A549 (cell line): ENCODE measurements around the gene DPYSL4. TPM values are rescaled to one million over a fixed set of nuclear protein-coding genes. Genes with fewer than 3 reads are reported as not detected.

Source experiments
- ATAC-seq, 2 experiments: fragments of 200-7000 bp in 1 of 2; fragments of >200 bp in 1 of 2; cut with Nextera tagmentation in 1 of 2; cut with Tn5 transposase in 1 of 2; 3 replicates each; pipeline versions ENCODE4 v1.8.0 to v1.9.1; 2018 to 2020; ENCODE audit warnings: mild to moderate bottlenecking in 1 of 2, moderate library complexity in 1 of 2
- CTCF ChIA-PET: fragments of 300-600 bp; sonication (Branson Sonifier 250); formaldehyde crosslinking; extraction: SDS; loops from one replicate; lab custom pipeline; 2021; ENCODE audit warnings: antibody characterized with exemption, inconsistent platforms; lab: Yijun Ruan, JAX
- POLR2A ChIA-PET: fragments of 350-600 bp; formaldehyde crosslinking; extraction: SDS; loops from one replicate; lab custom pipeline; 2021; ENCODE audit warnings: antibody characterized with exemption, inconsistent platforms; lab: Yijun Ruan, JAX
- DNase-seq, 2 experiments: peaks; one replicate each; pipeline versions ENCODE4 v3.0.0 to v3.0.0-alpha.2; 2011 to 2016; ENCODE audit warnings: low read depth in 1 of 2, low spot score in 1 of 2
- FAIRE-seq: peaks from 2 replicates; lab custom pipeline; 2011; peaks lifted over from hg19 to GRCh38; lab: Jason Lieb, UNC
- H3K27ac ChIP-seq, 2 experiments: fragments of >200 bp; sonication (Bioruptor Twin); formaldehyde crosslinking; 3 replicates each; pipeline ENCODE4 v1.5.1; 2016 to 2017
- H3K4me1 ChIP-seq: fragments of >200 bp; sonication (Bioruptor Twin); formaldehyde crosslinking; 3 replicates; pipeline ENCODE4 v1.6.1; 2016
- H3K4me2 ChIP-seq: fragments of >200 bp; sonication (Bioruptor Twin); formaldehyde crosslinking; 3 replicates; pipeline ENCODE4 v1.6.1; 2016
- H3K4me3 ChIP-seq: fragments of >200 bp; sonication (Bioruptor Twin); formaldehyde crosslinking; 3 replicates; pipeline ENCODE4 v1.5.1; 2016
- H3K9me3 ChIP-seq: fragments of >200 bp; sonication (Bioruptor Twin); formaldehyde crosslinking; 3 replicates; pipeline ENCODE4 v1.6.1; 2016
- BHLHE40 ChIP-seq: IDR thresholded peaks from 2 replicates; pipeline ENCODE4 v1.6.1; 2012; ENCODE audit warnings: low read depth, low read length, inconsistent platforms
- CBX2 ChIP-seq: fragments of 200-600 bp; sonication (generic); IDR thresholded peaks from 2 replicates; pipeline ENCODE4 v1.6.1; 2016; ENCODE audit warnings: low read depth, mild to moderate bottlenecking, borderline replicate concordance
- EHMT2 ChIP-seq: fragments of 200-600 bp; sonication (generic); IDR thresholded peaks from 2 replicates; pipeline ENCODE4 v1.6.1; 2016; ENCODE audit warnings: antibody characterized with exemption, low read depth, mild to moderate bottlenecking, moderate library complexity
- EP300 ChIP-seq, 2 experiments: fragments of >200 bp; sonication (Bioruptor Twin); formaldehyde crosslinking; IDR thresholded peaks; 2 replicates in 1 of 2; 3 replicates in 1 of 2; pipeline ENCODE4 v1.6.1; 2016 to 2017
- ESRRA ChIP-seq: fragments of 150-350 bp; IDR thresholded peaks from 2 replicates; pipeline ENCODE4 v1.6.1; 2014; ENCODE audit warnings: mild to moderate bottlenecking, low read length, borderline replicate concordance
- GATA3 ChIP-seq: IDR thresholded peaks from 2 replicates; pipeline ENCODE4 v1.6.1; 2012; ENCODE audit warnings: borderline replicate concordance
- HDAC2 ChIP-seq: fragments of 200-600 bp; sonication (generic); IDR thresholded peaks from 2 replicates; pipeline ENCODE4 v1.6.1; 2016
- HOXB5 ChIP-seq: fragments of 250-450 bp; sonication (Bioruptor Pico); IDR thresholded peaks from 2 replicates; pipeline ENCODE4 v1.5.0; 2020; ENCODE audit warnings: mild to moderate bottlenecking, moderate library complexity
- JUN ChIP-seq, 2 experiments: fragments of >200 bp; sonication (Bioruptor Twin); formaldehyde crosslinking; IDR thresholded peaks; 2 replicates in 1 of 2; 3 replicates in 1 of 2; pipeline ENCODE4 v1.6.1; 2016 to 2017
- NPAS2 ChIP-seq: fragments of 250-450 bp; sonication (Bioruptor Pico); IDR thresholded peaks from 2 replicates; pipeline ENCODE4 v1.8.0; 2022; ENCODE audit warnings: mild to moderate bottlenecking, moderate library complexity, borderline replicate concordance
- POLR2AphosphoS2 ChIP-seq: conservative IDR thresholded peaks from 2 replicates; pipeline ENCODE4 v1.6.1; 2012; ENCODE audit warnings: low read length, improper control_type of control experiment, inconsistent platforms
- RARB ChIP-seq: fragments of 250-450 bp; sonication (Bioruptor Pico); IDR thresholded peaks from 2 replicates; pipeline ENCODE4 v1.8.0; 2021; ENCODE audit warnings: mild to moderate bottlenecking, moderate library complexity
- RCOR1 ChIP-seq: fragments of 150-350 bp; IDR thresholded peaks from 2 replicates; pipeline ENCODE4 v1.6.1; 2014; ENCODE audit warnings: antibody characterized with exemption, low read length, low read depth
- RNF2 ChIP-seq: fragments of 200-600 bp; sonication (generic); IDR thresholded peaks from 2 replicates; pipeline ENCODE4 v1.6.1; 2016; ENCODE audit warnings: low read depth, mild to moderate bottlenecking, antibody characterized with exemption, moderate library complexity, borderline replicate concordance
- SREBF2 ChIP-seq: fragments of 450-650 bp; IDR thresholded peaks from 2 replicates; pipeline ENCODE4 v1.6.1; 2014; ENCODE audit warnings: mild to moderate bottlenecking, moderate library complexity
- TFCP2L1 ChIP-seq: fragments of 250-450 bp; sonication (Bioruptor Pico); IDR thresholded peaks from 2 replicates; pipeline ENCODE4 v1.5.0; 2021; ENCODE audit warnings: mild to moderate bottlenecking
- ZSCAN20 ChIP-seq: fragments of 250-450 bp; sonication (Bioruptor Pico); IDR thresholded peaks from 2 replicates; pipeline ENCODE4 v1.8.0; 2022; ENCODE audit warnings: mild to moderate bottlenecking, moderate library complexity
- WGBS: methylation state at CpG from one replicate; pipeline ENCODE4 v1.1.6; 2017; ENCODE audit errors: missing lambda C conversion rate; 5-methylcytosine and 5-hydroxymethylcytosine counted together
- polyA plus RNA-seq, 4 experiments: library from polyadenylated mRNA; depleted of rRNA in 3 of 4; stranded (reverse); fragments of >200 nt; fragmentation: RNase III in 1 of 4; extraction: RNeasy Plus Mini Kit Qiagen cat#74134 plus additional on column Dnase treatment in 1 of 4; gene quantifications; 2 replicates in 3 of 4; 3 replicates in 1 of 4; pipeline ENCODE4 v1.2.3, GENCODE V29; 2011 to 2017
- TF ChIP-seq, protein P1 (sequence below): fragments of 250-450 bp; sonication (Bioruptor Pico); IDR thresholded peaks from 2 replicates; pipeline ENCODE4 v1.5.0; 2021; ENCODE audit warnings: mild to moderate bottlenecking, moderate library complexity, borderline replicate concordance
- TF ChIP-seq, protein P2 (sequence below): fragments of >200 bp; sonication (Bioruptor Twin); formaldehyde crosslinking; IDR thresholded peaks from 3 replicates; pipeline ENCODE4 v1.5.1; 2016

Gene DPYSL4
- polyA plus RNA-seq, 2 of the 4 experiments (the other 2 are of a cell fraction) = 2.9 to 14.1 TPM

DNA sequence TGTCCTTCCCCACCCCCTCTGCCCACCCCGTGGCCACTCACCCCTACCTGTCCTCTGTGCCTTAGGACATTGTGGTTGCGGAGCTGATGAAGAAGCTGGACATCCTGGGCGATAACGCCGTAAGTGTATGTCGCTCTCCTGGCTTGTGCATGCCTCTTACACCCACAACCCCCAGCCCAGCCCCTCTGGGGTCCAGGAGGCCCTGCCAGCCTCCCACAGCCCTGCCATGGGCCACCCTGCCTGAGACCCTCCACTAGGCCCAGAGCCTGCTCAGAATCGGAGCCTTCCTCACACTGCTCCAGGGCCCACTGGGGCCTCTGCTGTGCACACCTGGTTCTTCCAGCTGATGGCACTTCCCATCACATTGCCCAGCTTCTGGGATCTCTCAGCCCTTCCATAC is 36.8 kb upstream of the DPYSL4 start:
- WGBS = 94% methylated on average over 5 of the region's 7 CpGs
- TF ChIP-seq NPAS2 (no peak), TFCP2L1 (CRISPR knock-in tag) (no peak), CBX2 (no peak), ESRRA (no peak), BHLHE40 (no peak), POLR2AphosphoS2 (no peak), EHMT2 (no peak)

GRCh38 chr10:132150777-132151176 is 36.0 kb upstream of the DPYSL4 start:
- no peak for DNase-seq
- FAIRE-seq = no peak
- Histone ChIP-seq H3K9me3 (no peaks in the 10 kb centered on the region), H3K4me2 (no peak overlapping the region), H3K27ac (no peak overlapping the region), H3K4me3 (no peak overlapping the region), H3K4me1 (no peaks in the 10 kb centered on the region)
- ChIA-PET CTCF (interaction anchor here (2.0 to 3.7 kb wide), 2 partner anchors 8 to 128 kb away, joined by 5 to 21 read pairs; no protein-coding TSS in a partner anchor), POLR2A (no interaction called here)
- TF ChIP-seq SREBF2 (no peak), RNF2 (no peak), JUN (IDR thresholded peaks at IDR 0.05) (no peak), EP300 (IDR thresholded peaks at IDR 0.05) (no peak), GATA3 (no peak), RCOR1 (no peak)
- TF ChIP-seq, protein P1, sequence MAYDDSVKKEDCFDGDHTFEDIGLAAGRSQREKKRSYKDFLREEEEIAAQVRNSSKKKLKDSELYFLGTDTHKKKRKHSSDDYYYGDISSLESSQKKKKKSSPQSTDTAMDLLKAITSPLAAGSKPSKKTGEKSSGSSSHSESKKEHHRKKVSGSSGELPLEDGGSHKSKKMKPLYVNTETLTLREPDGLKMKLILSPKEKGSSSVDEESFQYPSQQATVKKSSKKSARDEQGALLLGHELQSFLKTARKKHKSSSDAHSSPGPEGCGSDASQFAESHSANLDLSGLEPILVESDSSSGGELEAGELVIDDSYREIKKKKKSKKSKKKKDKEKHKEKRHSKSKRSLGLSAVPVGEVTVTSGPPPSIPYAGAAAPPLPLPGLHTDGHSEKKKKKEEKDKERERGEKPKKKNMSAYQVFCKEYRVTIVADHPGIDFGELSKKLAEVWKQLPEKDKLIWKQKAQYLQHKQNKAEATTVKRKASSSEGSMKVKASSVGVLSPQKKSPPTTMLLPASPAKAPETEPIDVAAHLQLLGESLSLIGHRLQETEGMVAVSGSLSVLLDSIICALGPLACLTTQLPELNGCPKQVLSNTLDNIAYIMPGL (CRISPR knock-in tag) = no peak
- ATAC-seq = no peak
- WGBS = 98% methylated on average over 2 of the region's 2 CpGs

More for the DNA sequence above, 36.8 kb upstream of the DPYSL4 start:
- Histone ChIP-seq H3K4me3 (no peak overlapping the region), H3K4me1 (no peaks in the 10 kb centered on the region), H3K27ac (no peak overlapping the region), H3K9me3 (no peaks in the 10 kb centered on the region), H3K4me2 (no peak overlapping the region)
- POLR2A ChIA-PET = no interaction called here
- FAIRE-seq (no peak), ATAC-seq (no peak), DNase-seq (no peak)
- CTCF ChIA-PET = interaction anchor here (2.0 kb wide), 1 partner anchor 127 kb away, joined by 5 read pairs; no protein-coding TSS in a partner anchor

- 96% methylated on average over 3 of the region's 3 CpGs for WGBS
- Histone ChIP-seq H3K4me3 (no peak overlapping the region), H3K27ac (no peak overlapping the region), H3K4me1 (no peaks in the 10 kb centered on the region), H3K9me3 (no peaks in the 10 kb centered on the region), H3K4me2 (no peak overlapping the region)
- ChIA-PET POLR2A (no interaction called here), CTCF (interaction anchor here (1.3 to 3.7 kb wide), 3 partner anchors 8 to 129 kb away, joined by 5 to 21 read pairs (median 5); no protein-coding TSS in a partner anchor)
- ATAC-seq (no peak), FAIRE-seq (no peak), DNase-seq (no peak)
- no peak for TF ChIP-seq ZSCAN20 (CRISPR knock-in tag)
- TF ChIP-seq RARB = no peak
- no peak for TF ChIP-seq HDAC2
- TF ChIP-seq HOXB5 (CRISPR knock-in tag) = no peak
- TF ChIP-seq, protein P2, sequence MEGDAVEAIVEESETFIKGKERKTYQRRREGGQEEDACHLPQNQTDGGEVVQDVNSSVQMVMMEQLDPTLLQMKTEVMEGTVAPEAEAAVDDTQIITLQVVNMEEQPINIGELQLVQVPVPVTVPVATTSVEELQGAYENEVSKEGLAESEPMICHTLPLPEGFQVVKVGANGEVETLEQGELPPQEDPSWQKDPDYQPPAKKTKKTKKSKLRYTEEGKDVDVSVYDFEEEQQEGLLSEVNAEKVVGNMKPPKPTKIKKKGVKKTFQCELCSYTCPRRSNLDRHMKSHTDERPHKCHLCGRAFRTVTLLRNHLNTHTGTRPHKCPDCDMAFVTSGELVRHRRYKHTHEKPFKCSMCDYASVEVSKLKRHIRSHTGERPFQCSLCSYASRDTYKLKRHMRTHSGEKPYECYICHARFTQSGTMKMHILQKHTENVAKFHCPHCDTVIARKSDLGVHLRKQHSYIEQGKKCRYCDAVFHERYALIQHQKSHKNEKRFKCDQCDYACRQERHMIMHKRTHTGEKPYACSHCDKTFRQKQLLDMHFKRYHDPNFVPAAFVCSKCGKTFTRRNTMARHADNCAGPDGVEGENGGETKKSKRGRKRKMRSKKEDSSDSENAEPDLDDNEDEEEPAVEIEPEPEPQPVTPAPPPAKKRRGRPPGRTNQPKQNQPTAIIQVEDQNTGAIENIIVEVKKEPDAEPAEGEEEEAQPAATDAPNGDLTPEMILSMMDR = no peak
These were observed 35.3 kb upstream of the DPYSL4 start for GRCh38 chr10:132151286-132151950.
